KMS-11 (cell line): ENCODE data around the gene KIF26A.

Experiments
- H2AFZ ChIP-seq: fragments of 200-600 bp; sonication (generic); 2 replicates; pipeline ENCODE4 v1.6.1; 2016; ENCODE audit warnings: antibody characterized with exemption, mixed run types, low read depth
- H3K27ac ChIP-seq: fragments of 200-600 bp; sonication (generic); 2 replicates; pipeline ENCODE4 v1.6.1; 2016; ENCODE audit warnings: mild to moderate bottlenecking, mixed run types
- H3K27me3 ChIP-seq: fragments of 200-600 bp; sonication (generic); 2 replicates; pipeline ENCODE4 v1.6.1; 2017; ENCODE audit warnings: mild to moderate bottlenecking, low read depth, mixed run types, moderate library complexity; ENCODE audit not compliant: insufficient read depth
- H3K36me3 ChIP-seq: fragments of 200-600 bp; sonication (generic); 2 replicates; pipeline ENCODE4 v1.6.1; 2017; ENCODE audit warnings: mild to moderate bottlenecking, mixed run types; ENCODE audit not compliant: insufficient read depth
- H3K4me1 ChIP-seq: fragments of 200-600 bp; sonication (generic); 2 replicates; pipeline ENCODE4 v1.6.1; 2016; ENCODE audit warnings: mild to moderate bottlenecking, low read depth, mixed run types; ENCODE audit not compliant: poor library complexity, severe bottlenecking
- H3K4me2 ChIP-seq: fragments of 200-600 bp; sonication (generic); 2 replicates; pipeline ENCODE4 v1.7.0; 2016; ENCODE audit warnings: mild to moderate bottlenecking, mixed run types
- H3K4me3 ChIP-seq: fragments of 200-600 bp; sonication (generic); IDR thresholded peaks from 2 replicates; pipeline ENCODE4 v1.6.1; 2017; ENCODE audit warnings: low read depth, low read length, mixed read lengths; ENCODE audit not compliant: insufficient read depth
- H3K79me2 ChIP-seq: fragments of 200-600 bp; sonication (generic); 2 replicates; pipeline ENCODE4 v1.6.1; 2016; ENCODE audit warnings: low read depth, mixed run types; ENCODE audit not compliant: insufficient read depth
- H3K9ac ChIP-seq: fragments of 200-600 bp; sonication (generic); 2 replicates; pipeline ENCODE4 v1.6.1; 2016; ENCODE audit warnings: mild to moderate bottlenecking, mixed run types
- H4K20me1 ChIP-seq: fragments of 200-600 bp; sonication (generic); 2 replicates; pipeline ENCODE4 v1.6.1; 2016; ENCODE audit warnings: mild to moderate bottlenecking, mixed run types; ENCODE audit not compliant: insufficient read depth
- TF ChIP-seq, protein P1 (sequence below): fragments of 200-600 bp; sonication (generic); conservative IDR thresholded peaks from 2 replicates; pipeline ENCODE4 v1.6.1; 2017; ENCODE audit warnings: low read depth, mild to moderate bottlenecking, antibody characterized with exemption, low read length, moderate library complexity, mixed read lengths

KIF26A gene

DNA sequence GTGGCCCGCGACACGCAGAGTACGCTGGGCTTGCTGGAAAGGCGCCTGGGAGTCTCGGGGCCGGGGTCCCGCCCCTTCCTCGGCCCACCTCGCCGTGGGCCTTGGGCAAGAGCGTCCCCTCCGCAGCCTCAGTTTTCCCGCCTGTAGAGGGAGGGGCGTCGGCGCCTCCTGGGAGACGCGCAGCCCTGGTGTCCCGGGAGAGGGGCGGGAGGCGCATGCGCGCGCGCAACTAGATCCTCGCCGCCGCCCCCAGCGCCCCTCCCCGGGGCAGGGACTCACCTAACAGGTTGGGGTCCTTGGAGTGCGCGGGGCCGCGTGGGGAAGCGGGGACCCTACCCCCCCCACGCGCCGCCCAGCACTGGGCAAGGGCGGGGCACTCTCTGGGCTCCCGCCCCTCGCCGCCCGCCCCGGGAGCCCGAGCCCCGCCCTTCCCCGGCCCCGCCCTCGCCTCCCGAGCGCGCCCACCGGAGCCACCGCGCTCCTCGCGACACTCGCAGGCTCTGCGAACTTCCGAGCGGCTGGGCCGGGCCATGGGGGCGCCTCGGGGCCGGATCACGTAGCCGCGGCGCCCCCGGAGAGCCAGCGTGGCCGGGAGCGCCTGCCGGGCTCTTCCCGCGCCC, at the start of gene KIF26A:
Gene KIF26A, plus strand, starts transcription at position 490 of the 620 bp plus-strand sequence. CDS start 136 bp downstream, outside the sequence.
- H3K36me3 ChIP-seq, result no peaks in the 10 kb centered on the region
- no peak within 1 kb of the TSS for H3K4me2 ChIP-seq
- TF ChIP-seq, protein P1, sequence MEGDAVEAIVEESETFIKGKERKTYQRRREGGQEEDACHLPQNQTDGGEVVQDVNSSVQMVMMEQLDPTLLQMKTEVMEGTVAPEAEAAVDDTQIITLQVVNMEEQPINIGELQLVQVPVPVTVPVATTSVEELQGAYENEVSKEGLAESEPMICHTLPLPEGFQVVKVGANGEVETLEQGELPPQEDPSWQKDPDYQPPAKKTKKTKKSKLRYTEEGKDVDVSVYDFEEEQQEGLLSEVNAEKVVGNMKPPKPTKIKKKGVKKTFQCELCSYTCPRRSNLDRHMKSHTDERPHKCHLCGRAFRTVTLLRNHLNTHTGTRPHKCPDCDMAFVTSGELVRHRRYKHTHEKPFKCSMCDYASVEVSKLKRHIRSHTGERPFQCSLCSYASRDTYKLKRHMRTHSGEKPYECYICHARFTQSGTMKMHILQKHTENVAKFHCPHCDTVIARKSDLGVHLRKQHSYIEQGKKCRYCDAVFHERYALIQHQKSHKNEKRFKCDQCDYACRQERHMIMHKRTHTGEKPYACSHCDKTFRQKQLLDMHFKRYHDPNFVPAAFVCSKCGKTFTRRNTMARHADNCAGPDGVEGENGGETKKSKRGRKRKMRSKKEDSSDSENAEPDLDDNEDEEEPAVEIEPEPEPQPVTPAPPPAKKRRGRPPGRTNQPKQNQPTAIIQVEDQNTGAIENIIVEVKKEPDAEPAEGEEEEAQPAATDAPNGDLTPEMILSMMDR, result no peak
- H3K27ac ChIP-seq, result no peak within 1 kb of the TSS
- no peak within 1 kb of the TSS for H3K9ac ChIP-seq
- no peaks in the 10 kb centered on the region for H4K20me1 ChIP-seq
- H3K79me2 ChIP-seq, result no peaks in the 10 kb centered on the region
- H3K4me1 ChIP-seq, result no peaks in the 10 kb centered on the region
- H2AFZ ChIP-seq, result no peak within 1 kb of the TSS
- H3K4me3 ChIP-seq, result no peak within 1 kb of the TSS
- H3K27me3 ChIP-seq, result peaks cover 23% of the 10 kb centered on the region; the same call in 1 of the 2 replicates

DNA sequence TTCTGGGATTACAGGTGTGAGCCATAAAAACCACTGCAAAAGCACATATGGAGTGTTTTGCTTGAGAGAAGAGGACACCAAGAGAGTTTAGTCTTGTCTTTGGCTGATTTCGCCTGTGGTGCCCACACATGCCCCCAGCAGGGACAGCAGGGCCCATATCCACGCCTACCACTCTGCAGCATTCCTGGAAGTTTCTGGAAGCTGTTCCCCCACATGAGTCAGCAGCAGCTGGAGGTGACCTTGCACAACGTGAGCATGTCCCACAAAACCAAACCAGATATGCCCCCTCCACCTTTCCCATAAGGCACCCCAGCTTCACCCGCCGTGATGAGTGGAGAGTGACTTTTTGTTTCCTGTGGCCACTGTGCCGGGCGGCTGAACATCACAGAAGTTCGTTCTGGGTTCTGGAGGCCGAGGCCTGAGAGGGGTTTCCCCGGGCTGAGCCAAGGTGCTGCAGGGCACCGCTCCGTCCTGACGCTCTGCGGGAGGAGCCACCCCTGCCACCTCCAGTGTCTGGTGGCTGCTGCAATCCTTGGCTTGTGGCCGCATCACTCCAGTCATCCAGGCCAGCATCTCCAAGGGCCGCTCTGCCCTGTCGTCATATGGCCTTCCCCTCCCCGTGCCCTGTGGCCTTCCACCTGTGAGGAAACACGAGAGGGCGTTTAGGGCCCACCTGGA, 48.2 kb upstream of the KIF26A start:
- Histone ChIP-seq H2AFZ (no peak overlapping the region), H3K4me1 (no peaks in the 10 kb centered on the region), H3K79me2 (no peaks in the 10 kb centered on the region), H3K4me3 (no peak overlapping the region), H3K9ac (no peak overlapping the region), H4K20me1 (no peaks in the 10 kb centered on the region), H3K27ac (no peak overlapping the region), H3K27me3 (peaks cover 3% of the 10 kb centered on the region; the same call in 1 of the 2 replicates), H3K36me3 (no peaks in the 10 kb centered on the region), H3K4me2 (no peak overlapping the region)
- TF ChIP-seq, protein P1, result no peak

DNA sequence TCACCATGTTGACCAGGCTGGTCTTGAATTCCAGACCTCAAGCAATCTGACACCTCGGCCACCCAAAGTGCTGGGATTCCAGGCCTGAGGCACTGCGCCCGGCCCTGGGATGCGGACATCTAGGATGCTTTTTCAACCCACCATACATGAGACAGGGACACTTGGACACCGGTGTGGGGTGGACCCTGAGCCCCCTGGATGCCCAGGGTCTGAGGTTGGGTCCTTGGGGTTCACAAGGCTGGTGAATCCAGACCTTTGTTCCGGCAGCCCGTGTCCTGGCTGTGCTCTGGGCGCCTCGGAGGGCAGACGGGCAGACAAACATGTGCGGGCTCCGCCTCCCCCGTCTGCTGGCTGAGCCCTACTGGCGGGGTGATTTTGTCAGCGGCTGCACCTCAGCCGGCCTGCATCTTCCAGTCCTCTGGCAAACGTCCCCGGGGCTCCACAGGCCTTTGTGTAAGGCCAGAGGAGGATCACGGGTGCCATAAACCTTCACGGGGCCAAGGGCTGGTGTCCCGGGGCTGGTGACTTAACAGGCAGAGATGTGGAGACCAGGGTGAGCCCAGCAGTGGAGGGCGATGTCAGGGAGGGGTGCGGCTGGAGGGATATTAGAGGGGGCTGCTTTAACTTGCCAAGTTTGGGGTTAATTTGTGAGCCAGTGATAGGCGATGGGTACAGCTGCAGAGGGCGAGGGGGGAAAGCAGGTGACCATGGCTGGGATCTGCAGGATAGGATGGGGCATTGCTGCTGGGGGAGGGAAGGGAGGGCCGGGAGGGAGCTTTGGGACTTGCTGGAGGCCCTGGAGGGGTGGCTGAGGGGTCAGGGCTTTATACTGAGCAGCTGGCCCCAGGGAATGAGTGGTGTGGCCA, 47.1 kb upstream of the KIF26A start:
- TF ChIP-seq, protein P1, result no peak
- no peak overlapping the region for H3K9ac ChIP-seq
- H3K27me3 ChIP-seq, result peaks cover 4% of the 10 kb centered on the region; the same call in 1 of the 2 replicates
- H3K4me2 ChIP-seq, result no peak overlapping the region
- no peaks in the 10 kb centered on the region for H4K20me1 ChIP-seq
- H3K79me2 ChIP-seq, result no peaks in the 10 kb centered on the region
- no peaks in the 10 kb centered on the region for H3K36me3 ChIP-seq
- H2AFZ ChIP-seq, result no peak overlapping the region
- H3K4me3 ChIP-seq, result no peak overlapping the region
- H3K27ac ChIP-seq, result no peak overlapping the region
- no peaks in the 10 kb centered on the region for H3K4me1 ChIP-seq

DNA sequence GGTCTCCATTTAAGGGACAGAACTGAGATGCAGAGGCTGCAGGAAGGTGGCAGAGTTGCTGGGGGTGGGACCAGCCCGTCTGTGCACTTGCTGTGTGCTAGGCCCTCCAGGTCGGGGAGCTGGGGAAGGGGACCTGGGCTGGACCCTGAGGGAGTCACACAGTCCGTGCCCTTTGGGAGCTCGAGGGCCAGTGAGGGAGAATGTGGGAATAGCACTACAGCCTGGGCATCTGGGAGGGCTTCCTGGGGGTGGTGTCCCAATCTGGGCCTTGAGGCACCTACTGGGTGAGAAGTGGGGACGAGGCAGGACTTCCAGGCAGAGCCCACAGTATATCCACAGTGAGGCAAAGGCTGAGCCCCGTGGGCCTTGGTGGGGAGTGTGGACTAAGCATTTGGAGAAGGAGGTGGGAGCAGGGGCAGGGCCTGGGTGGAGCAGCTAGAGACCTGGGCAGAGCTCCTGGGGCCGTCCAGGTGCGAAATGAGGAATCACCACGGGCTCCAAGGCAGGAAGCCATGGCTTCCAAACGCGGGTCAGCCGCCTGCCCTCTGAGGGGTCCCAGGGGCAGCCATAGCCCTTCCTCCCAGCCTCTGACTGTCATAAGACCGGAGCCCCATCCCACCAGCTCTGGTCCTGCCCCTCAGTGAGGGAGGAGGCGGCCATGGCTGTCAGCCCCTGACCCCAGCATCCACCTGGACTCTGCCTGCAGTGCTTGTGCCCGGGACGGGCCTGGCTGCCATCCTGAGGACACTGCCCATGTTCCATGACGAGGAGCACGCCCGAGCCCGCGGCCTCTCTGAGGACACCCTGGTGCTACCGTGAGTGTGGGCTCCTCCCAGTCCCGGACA, 46.2 kb upstream of the KIF26A start:
- no peaks in the 10 kb centered on the region for H4K20me1 ChIP-seq
- H3K4me3 ChIP-seq, result no peak overlapping the region
- no peaks in the 10 kb centered on the region for H3K79me2 ChIP-seq
- H3K36me3 ChIP-seq, result no peaks in the 10 kb centered on the region
- H3K4me2 ChIP-seq, result no peak overlapping the region
- no peaks in the 10 kb centered on the region for H3K4me1 ChIP-seq
- TF ChIP-seq, protein P1, result no peak
- H3K27ac ChIP-seq, result no peak overlapping the region
- no peak overlapping the region for H2AFZ ChIP-seq
- peaks cover 8% of the 10 kb centered on the region; the same call in 1 of the 2 replicates for H3K27me3 ChIP-seq
- no peak overlapping the region for H3K9ac ChIP-seq
